ENCODE measurements around the gene TSHZ3.

Gene TSHZ3

GRCh38 chr19:31279436-31279765 lies 69.8 kb downstream of the TSHZ3 start:
- no peak for DNase-seq (ENCODE audit: low spot score)
- TF ChIP-seq, protein P1, sequence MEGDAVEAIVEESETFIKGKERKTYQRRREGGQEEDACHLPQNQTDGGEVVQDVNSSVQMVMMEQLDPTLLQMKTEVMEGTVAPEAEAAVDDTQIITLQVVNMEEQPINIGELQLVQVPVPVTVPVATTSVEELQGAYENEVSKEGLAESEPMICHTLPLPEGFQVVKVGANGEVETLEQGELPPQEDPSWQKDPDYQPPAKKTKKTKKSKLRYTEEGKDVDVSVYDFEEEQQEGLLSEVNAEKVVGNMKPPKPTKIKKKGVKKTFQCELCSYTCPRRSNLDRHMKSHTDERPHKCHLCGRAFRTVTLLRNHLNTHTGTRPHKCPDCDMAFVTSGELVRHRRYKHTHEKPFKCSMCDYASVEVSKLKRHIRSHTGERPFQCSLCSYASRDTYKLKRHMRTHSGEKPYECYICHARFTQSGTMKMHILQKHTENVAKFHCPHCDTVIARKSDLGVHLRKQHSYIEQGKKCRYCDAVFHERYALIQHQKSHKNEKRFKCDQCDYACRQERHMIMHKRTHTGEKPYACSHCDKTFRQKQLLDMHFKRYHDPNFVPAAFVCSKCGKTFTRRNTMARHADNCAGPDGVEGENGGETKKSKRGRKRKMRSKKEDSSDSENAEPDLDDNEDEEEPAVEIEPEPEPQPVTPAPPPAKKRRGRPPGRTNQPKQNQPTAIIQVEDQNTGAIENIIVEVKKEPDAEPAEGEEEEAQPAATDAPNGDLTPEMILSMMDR (IDR thresholded peaks at IDR 0.05): no peak

DNA sequence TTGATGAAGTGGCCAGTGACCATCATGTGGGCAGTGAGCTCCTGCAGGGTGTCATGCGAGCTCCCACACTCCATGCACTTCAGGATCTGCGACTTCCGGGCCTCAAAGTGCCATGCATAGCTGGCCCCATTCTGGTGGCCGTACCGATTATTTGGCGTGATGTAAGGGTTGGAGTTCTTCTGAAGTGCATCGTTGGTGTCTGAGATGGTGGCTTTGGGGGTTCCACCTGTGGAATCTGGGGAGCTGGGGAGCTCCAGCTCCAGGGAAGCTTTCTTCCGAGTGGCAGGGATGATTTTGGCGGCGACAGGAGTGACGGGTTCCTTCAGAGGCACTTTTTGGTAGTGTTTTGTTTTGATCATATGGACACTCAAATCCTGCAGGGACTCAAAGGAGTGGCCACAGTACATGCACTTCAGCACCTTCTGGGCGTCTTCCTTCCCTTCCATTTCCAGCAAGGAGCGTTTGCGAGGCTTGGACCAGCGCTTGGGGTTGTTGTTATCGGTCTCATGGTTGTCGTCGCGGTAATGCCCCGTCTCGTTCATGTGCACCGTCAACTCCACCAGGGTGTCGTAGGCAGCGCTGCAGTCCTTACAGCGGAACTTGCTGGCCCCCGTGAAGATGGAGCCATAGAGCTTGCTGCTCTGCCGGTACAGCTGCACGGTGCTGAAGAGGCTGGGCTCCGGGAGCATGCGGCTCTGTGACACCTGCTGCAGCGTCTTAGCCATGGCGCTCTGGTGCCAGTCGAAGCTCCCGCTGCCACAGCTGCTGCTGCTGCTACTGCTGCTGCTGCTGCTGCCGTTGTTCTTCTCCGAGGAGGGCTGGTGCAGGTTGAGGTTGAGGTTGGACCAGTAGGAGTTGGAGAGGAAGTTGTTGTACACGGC lies 70.4 kb downstream of the TSHZ3 start:
- Histone ChIP-seq H3K27ac (no peak overlapping the region), H3K4me3 (no peak overlapping the region)
- TF ChIP-seq, protein P1 (IDR thresholded peaks at IDR 0.05): no peak
- DNase-seq (ENCODE audit: low spot score): no peak

More at GRCh38 chr19:31279436-31279765, 69.8 kb downstream of the TSHZ3 start:
- H3K27ac ChIP-seq: no peak overlapping the region
- no peak overlapping the region for H3K4me3 ChIP-seq

- no peak overlapping the region for H3K27ac ChIP-seq
- DNase-seq (ENCODE audit: low spot score): no peak
Measured at GRCh38 chr19:31277516-31277915, 71.7 kb downstream of the TSHZ3 start.

DNA sequence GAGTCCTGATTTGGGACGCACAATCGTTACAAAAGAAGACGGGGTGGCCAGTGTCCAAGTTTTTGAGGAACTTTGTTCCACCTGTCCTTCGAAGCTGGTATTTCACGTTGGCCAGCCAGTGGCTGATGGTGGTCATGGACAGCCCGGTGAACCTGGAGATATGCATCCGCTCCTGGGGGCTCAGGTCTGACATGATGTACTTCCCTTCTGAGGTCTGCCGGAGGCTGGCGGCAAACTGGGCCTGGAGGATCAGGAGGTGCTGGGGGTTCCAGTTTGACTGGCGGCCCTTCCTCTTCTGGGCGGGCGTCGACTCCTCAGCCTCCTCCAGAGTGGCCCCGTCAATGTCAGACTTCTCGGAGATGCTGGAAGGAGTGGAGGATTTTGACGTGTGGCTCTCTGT lies 72.4 kb downstream of the TSHZ3 start:
- Histone ChIP-seq H3K4me3 (no peak overlapping the region), H3K27ac (no peak overlapping the region)
- TF ChIP-seq, protein P1 (IDR thresholded peaks at IDR 0.05): no peak
- no peak for DNase-seq (ENCODE audit: low spot score)

More at GRCh38 chr19:31277516-31277915, 71.7 kb downstream of the TSHZ3 start:
- TF ChIP-seq, protein P1 (IDR thresholded peaks at IDR 0.05): no peak
- H3K4me3 ChIP-seq: no peak overlapping the region

DNA sequence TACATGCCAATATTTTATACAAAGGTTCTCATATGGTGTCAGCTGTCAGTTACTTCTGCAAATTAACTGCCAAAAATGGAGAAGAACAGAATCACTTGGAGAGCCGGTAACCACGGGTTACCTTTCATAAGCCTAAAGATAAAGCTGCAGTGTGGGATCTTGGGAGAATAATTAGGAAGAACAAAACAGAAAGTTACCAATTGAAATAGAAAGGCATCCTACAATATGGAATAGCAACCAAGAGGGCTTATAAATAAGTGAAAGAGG lies 74.2 kb downstream of the TSHZ3 start:
- Histone ChIP-seq H3K4me3 (no peak overlapping the region), H3K27ac (no peak overlapping the region)
- TF ChIP-seq, protein P1 (IDR thresholded peaks at IDR 0.05): no peak
- no peak for DNase-seq (ENCODE audit: low spot score)

GRCh38 chr19:31274251-31275067 lies 74.8 kb downstream of the TSHZ3 start:
- no peak overlapping the region for H3K27ac ChIP-seq
- TF ChIP-seq, protein P1 (IDR thresholded peaks at IDR 0.05): no peak
- H3K4me3 ChIP-seq: no peak overlapping the region
- DNase-seq (ENCODE audit: low spot score): no peak
